Measurements from ENCODE around the gene SNAPC3. TPM values are rescaled to one million over a fixed set of nuclear protein-coding genes. Genes with fewer than 3 reads are reported as not detected.

Gene SNAPC3
- polyA plus RNA-seq, 4 donors = 7.6 to 36.7 (median 13.7) TPM

DNA sequence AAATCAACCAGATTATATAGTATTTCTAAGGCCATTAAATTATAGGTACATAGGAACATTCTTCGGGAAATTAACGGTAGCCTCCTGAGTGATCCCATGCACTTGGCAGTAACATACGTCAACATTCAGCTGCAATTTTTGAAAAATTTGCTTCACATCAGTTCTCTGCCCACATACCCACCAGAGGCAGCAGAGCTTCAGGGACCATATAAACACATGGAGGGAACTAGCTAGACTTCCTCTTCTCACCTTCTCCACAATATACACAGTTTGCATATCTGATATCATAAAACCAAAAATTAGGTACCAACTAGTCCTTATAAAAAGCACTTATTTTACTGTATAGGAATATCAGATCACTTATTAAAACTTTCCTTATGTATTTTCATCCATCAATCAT lies 83.2 kb downstream of the SNAPC3 start:
- Histone ChIP-seq H3K27me3 (ENCODE audit: control insufficient read depth in 3 of 3, insufficient read depth in 3 of 3, low read length in 3 of 3) (no peaks in the 10 kb centered on the region), H3K36me3 (ENCODE audit: control insufficient read depth in 3 of 3, insufficient read depth in 2 of 3, low read depth in 1 of 3, low read length in 3 of 3) (peaks cover 0 to 15% (median 2%) of the 10 kb centered on the region in 3 donors), H3K4me3 (ENCODE audit: low read depth in 1 of 3, low read length in 3 of 3) (no peak overlapping the region), H3K27ac (ENCODE audit: low read depth in 1 of 3, low read length in 2 of 3) (no peak overlapping the region), H3K9me3 (ENCODE audit: control insufficient read depth in 2 of 2, insufficient read depth in 1 of 2, low read depth in 1 of 2, low read length in 1 of 2) (no peaks in the 10 kb centered on the region), H3K4me1 (ENCODE audit: control insufficient read depth in 3 of 3, insufficient read depth in 2 of 3, low read depth in 1 of 3, low read length in 2 of 3) (peaks cover 0 to 4% (median 0%) of the 10 kb centered on the region in 3 donors)
- DNase-seq (no peak), FAIRE-seq (no peak)
- WGBS, 3 donors = 84 to 97% (median 96%) methylated on average over 3 of the region's 3 CpGs

DNA sequence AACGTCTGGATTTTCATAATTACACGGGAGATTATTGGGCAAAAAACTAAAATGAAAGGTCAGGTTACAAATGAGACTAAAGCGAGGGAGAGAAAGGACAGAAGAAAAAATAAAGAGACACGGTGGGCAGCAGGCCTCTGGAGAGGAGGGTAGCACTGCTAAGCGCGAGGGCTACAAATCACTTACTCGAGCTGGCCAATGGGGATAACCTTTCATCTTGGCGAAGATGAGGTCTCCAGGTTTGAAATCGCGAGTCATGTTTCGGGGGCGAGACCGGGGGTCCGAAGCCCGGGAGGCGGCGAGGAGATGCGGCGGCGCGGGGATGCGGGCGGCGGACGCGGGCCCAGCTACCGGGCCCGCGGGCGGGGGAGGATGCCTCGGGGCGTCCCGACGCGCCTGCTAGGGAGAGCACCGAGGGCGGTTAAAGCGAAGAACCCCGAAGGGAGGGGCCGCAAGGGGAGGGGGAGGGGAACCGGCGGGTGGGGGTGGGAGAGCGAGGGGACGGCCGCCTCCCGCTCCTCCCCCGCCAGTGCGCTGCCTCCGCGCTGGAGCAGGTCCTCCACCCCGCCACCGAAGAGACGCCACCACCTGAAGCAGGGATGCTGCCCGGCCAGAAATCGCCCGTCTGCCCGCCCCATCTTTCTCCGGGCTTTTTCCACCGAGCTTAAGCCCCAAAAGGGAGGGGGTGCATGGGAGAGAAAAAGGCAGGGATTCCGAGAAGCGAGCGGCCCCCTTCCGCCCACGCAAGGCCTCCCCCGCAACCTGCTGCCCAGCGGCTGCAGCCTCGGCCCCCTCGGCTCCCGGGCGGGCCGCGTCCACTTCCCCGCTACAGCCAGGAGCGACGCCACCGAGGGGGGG lies 87.5 kb downstream of the SNAPC3 start:
- WGBS, 3 donors = 1 to 2% (median 1%) methylated on average over 41 to 76 of the region's 76 CpGs
- H3K9me3 ChIP-seq (ENCODE audit: control insufficient read depth in 2 of 2, insufficient read depth in 1 of 2, low read depth in 1 of 2, low read length in 1 of 2) = no peaks in the 10 kb centered on the region
- H3K27ac ChIP-seq (ENCODE audit: low read depth in 1 of 3, low read length in 2 of 3) = peak overlapping the region; percentile 73 to 100 (median 82)
- FAIRE-seq (no peak), DNase-seq (peak; percentile 36 to 41)
- peaks cover 0 to 4% (median 0%) of the 10 kb centered on the region in 3 donors for H3K4me1 ChIP-seq (ENCODE audit: control insufficient read depth in 3 of 3, insufficient read depth in 2 of 3, low read depth in 1 of 3, low read length in 2 of 3)
- H3K4me3 ChIP-seq (ENCODE audit: low read depth in 1 of 3, low read length in 3 of 3) = peak overlapping the region; percentile 84 to 90 (median 86)
- H3K36me3 ChIP-seq (ENCODE audit: control insufficient read depth in 3 of 3, insufficient read depth in 2 of 3, low read depth in 1 of 3, low read length in 3 of 3) = peaks cover 0 to 5% (median 2%) of the 10 kb centered on the region in 3 donors
- H3K27me3 ChIP-seq (ENCODE audit: control insufficient read depth in 3 of 3, insufficient read depth in 3 of 3, low read length in 3 of 3) = no peaks in the 10 kb centered on the region

DNA sequence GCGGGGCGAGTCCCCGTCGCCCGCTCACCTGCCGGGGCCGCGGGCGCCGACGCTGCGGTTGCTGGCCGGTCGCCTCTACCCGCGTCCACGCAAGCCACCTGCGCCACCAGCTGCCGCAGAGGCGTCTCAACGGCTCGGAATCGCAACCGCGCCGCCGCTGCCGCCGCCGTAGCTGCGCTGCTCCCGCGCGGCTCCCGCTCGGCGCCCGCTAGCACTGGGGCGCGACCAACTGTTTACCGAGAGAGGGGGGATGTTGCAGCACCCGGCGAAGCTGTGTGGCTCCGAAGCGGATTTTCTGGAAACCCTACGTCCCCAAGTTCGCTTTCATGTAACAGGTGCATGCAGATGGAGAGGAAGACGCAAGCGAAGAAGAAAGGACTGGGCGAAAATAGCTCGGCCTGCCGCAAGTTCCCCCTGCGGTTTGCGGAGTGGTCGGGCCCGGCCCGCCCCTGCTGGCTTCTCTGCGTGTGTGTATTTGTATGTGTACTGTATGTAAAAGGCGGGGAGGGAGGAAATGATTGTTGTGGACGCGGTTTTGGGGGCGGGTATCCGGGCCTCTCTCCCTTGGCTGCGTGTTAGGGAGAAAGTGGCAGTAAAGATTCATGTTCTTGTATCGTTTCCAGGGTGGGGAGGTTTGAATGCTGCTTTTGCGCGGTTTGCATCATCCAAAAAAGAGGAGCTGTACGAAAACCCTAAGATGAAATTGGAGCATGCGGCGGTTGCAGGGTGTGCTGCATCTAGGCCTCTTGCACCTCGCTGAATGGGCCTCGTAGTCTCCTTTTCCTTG lies 88.3 kb downstream of the SNAPC3 start, which contains the start of gene PSIP1:
PSIP1 (minus strand) TSS at position 182 of the 787 bp plus-strand sequence. CDS start 782 bp downstream, outside the sequence.
- DNase-seq (peak; percentile 78 to 94), FAIRE-seq (no peak)
- no peaks in the 10 kb centered on the region for H3K27me3 ChIP-seq (ENCODE audit: control insufficient read depth in 3 of 3, insufficient read depth in 3 of 3, low read length in 3 of 3)
- H3K36me3 ChIP-seq (ENCODE audit: control insufficient read depth in 3 of 3, insufficient read depth in 2 of 3, low read depth in 1 of 3, low read length in 3 of 3) = peaks cover 0 to 5% (median 0%) of the 10 kb centered on the region in 3 donors
- H3K4me3 ChIP-seq (ENCODE audit: low read depth in 1 of 3, low read length in 3 of 3) = peak within 1 kb of the TSS; percentile 84 to 90 (median 86)
- H3K27ac ChIP-seq (ENCODE audit: low read depth in 1 of 3, low read length in 2 of 3) = peak within 1 kb of the TSS; percentile 73 to 100 (median 82)
- peaks cover 0 to 4% (median 0%) of the 10 kb centered on the region in 3 donors for H3K4me1 ChIP-seq (ENCODE audit: control insufficient read depth in 3 of 3, insufficient read depth in 2 of 3, low read depth in 1 of 3, low read length in 2 of 3)
- H3K9me3 ChIP-seq (ENCODE audit: control insufficient read depth in 2 of 2, insufficient read depth in 1 of 2, low read depth in 1 of 2, low read length in 1 of 2) = no peaks in the 10 kb centered on the region
- WGBS, 3 donors = 0% methylated on average over 69 to 72 of the region's 72 CpGs

Other genes starting within 250 kb of the SNAPC3 start
- 10 to 100 TPM in 1 of 4 donors, 1 to 10 TPM in 3; 4.8 to 33.6 (median 6.2) TPM for gene TTC39B, start 115.7 kb upstream of the SNAPC3 start, polyA plus RNA-seq
- 10 to 100 TPM; 10.1 to 60.8 (median 25.3) TPM for gene PSIP1, start 88.1 kb downstream of the SNAPC3 start, polyA plus RNA-seq
- 1 to 10 TPM in 2 of 4 donors, under 1 TPM in 2; 0.27 to 2.1 (median 0.92) TPM for gene CCDC171, start 130.2 kb downstream of the SNAPC3 start, polyA plus RNA-seq